ENCODE data around the gene PRR33. TPM values are rescaled to one million over a fixed set of nuclear protein-coding genes. Genes with fewer than 3 reads are reported as not detected.

Gene PRR33
- total and polyA plus RNA-seq, 9 of the 15 experiments (the other 6 are each of a cell fraction or from before 2014, with no cell fraction given) = not detected

GRCh38 chr11:1844221-1845094 lies 47.2 kb downstream of the PRR33 start (continued):
- TF ChIP-seq HOXB6 (CRISPR knock-in tag; IDR thresholded peaks at IDR 0.05; ENCODE audit: borderline replicate concordance) = no peak
- no peak for TF ChIP-seq HEY1 (CRISPR knock-in tag; IDR thresholded peaks at IDR 0.05; ENCODE audit: borderline replicate concordance)
- no peak for TF ChIP-seq PREB (CRISPR knock-in tag; IDR thresholded peaks at IDR 0.05)
- no peak for TF ChIP-seq SREBF1 (IDR thresholded peaks at IDR 0.05; ENCODE audit: borderline replicate concordance, low read depth, low read length)
- TF ChIP-seq MED1 (CRISPR knock-in tag; IDR thresholded peaks at IDR 0.05; ENCODE audit: borderline replicate concordance) = no peak
- TF ChIP-seq ILF3 (IDR thresholded peaks at IDR 0.05; ENCODE audit: borderline replicate concordance) = no peak
- TF ChIP-seq ARID3A (IDR thresholded peaks at IDR 0.05; ENCODE audit: borderline replicate concordance, low read depth, low read length) = no peak
- TF ChIP-seq NFE2 (IDR thresholded peaks at IDR 0.05; ENCODE audit: low read depth) = no peak
- TF ChIP-seq ARID1B (IDR thresholded peaks at IDR 0.05) = peak; percentile 90
- TF ChIP-seq ARID3B (CRISPR knock-in tag; IDR thresholded peaks at IDR 0.05; ENCODE audit: borderline replicate concordance) = no peak
- no peak for TF ChIP-seq RBM34 (IDR thresholded peaks at IDR 0.05; ENCODE audit: borderline replicate concordance, insufficient read depth, low read length)
- TF ChIP-seq CEBPG (CRISPR knock-in tag; IDR thresholded peaks at IDR 0.05) = no peak
- TF ChIP-seq CEBPG (tag; conservative IDR thresholded peaks at IDR 0.05 in 1 of 2, IDR thresholded peaks at IDR 0.05 in 1 of 2) = no peak
- no peak for TF ChIP-seq SAFB (IDR thresholded peaks at IDR 0.05; ENCODE audit: borderline replicate concordance, low read depth, low read length)
- TF ChIP-seq ZKSCAN1 (IDR thresholded peaks at IDR 0.05; ENCODE audit: low read depth, low read length) = no peak
- TF ChIP-seq GATAD2B (IDR thresholded peaks at IDR 0.05; ENCODE audit: borderline replicate concordance) = no peak
- TF ChIP-seq NFIX (CRISPR knock-in tag; IDR thresholded peaks at IDR 0.05; ENCODE audit: low read depth) = no peak
- no peak for TF ChIP-seq ZC3H11A (IDR thresholded peaks at IDR 0.05; ENCODE audit: low read depth, low read length)
- no peak for TF ChIP-seq SP2 (IDR thresholded peaks at IDR 0.05; ENCODE audit: extremely low read depth, low read depth, low read length, poor library complexity, severe bottlenecking)

All from K562 (cell line).